Measurements from ENCODE around the gene PHYHIPL.

The PHYHIPL gene

GRCh38 chr10:59225211-59225610 lies 48.8 kb downstream of the PHYHIPL start:
- no peaks in the 10 kb centered on the region for H3K36me3 ChIP-seq (ENCODE audit: control insufficient read depth in 2 of 2, insufficient read depth in 1 of 2, low read length in 2 of 2)
- no peak overlapping the region for H3K27ac ChIP-seq (ENCODE audit: extremely low read depth, low read depth, low read length)
- H3K4me3 ChIP-seq (ENCODE audit: low read depth, low read length) = no peak overlapping the region
- no peak for TF ChIP-seq ZNF175 (tag by site-specific recombination; IDR thresholded peaks at IDR 0.05)
- no peak for TF ChIP-seq ZNF513 (tag by site-specific recombination; IDR thresholded peaks at IDR 0.05)
- no peak for TF ChIP-seq ZNF580 (tag by site-specific recombination; IDR thresholded peaks at IDR 0.05)
- TF ChIP-seq BCL6B (tag by site-specific recombination; IDR thresholded peaks at IDR 0.05) = no peak
- TF ChIP-seq PRDM4 (tag by site-specific recombination; IDR thresholded peaks at IDR 0.05) = no peak
- no peak for TF ChIP-seq ZNF830 (tag by site-specific recombination; IDR thresholded peaks at IDR 0.05; ENCODE audit: low read depth)
- TF ChIP-seq ZNF645 (tag by site-specific recombination; IDR thresholded peaks at IDR 0.05) = no peak
- TF ChIP-seq MEIS1 (CRISPR knock-in tag; IDR thresholded peaks at IDR 0.05; ENCODE audit: borderline replicate concordance) = no peak
- TF ChIP-seq ZNF423 (tag by site-specific recombination; IDR thresholded peaks at IDR 0.05) = no peak
- no peak for TF ChIP-seq ZNF155 (tag by site-specific recombination; IDR thresholded peaks at IDR 0.05)
- TF ChIP-seq ZNF549 (tag by site-specific recombination; IDR thresholded peaks at IDR 0.05) = no peak
- no peak for TF ChIP-seq ZNF10 (tag by site-specific recombination; IDR thresholded peaks at IDR 0.05)
- TF ChIP-seq GFI1B (tag by site-specific recombination; IDR thresholded peaks at IDR 0.05) = no peak
- no peak for TF ChIP-seq WT1 (tag by site-specific recombination; IDR thresholded peaks at IDR 0.05)
- no peak for TF ChIP-seq TRIM28 (IDR thresholded peaks at IDR 0.05; ENCODE audit: borderline replicate concordance, low read length)
- TF ChIP-seq ZNF677 (tag by site-specific recombination; IDR thresholded peaks at IDR 0.05) = no peak
- no peak for TF ChIP-seq AEBP2 (tag by site-specific recombination; IDR thresholded peaks at IDR 0.05; ENCODE audit: borderline replicate concordance)
- no peaks in the 10 kb centered on the region for H3K4me1 ChIP-seq (ENCODE audit: control insufficient read depth, insufficient read depth, low read length)
- ChIA-PET POLR2A (no interaction called here), CTCF (no interaction called here)
- H3K9me3 ChIP-seq (ENCODE audit: control insufficient read depth, insufficient read depth, low read depth, low read length) = no peaks in the 10 kb centered on the region

GRCh38 chr10:59227136-59227673 lies 50.8 kb downstream of the PHYHIPL start:
- ChIA-PET CTCF (interaction anchor here (0.7 kb wide), 1 partner anchor 276 kb away, joined by 3 read pairs; no protein-coding TSS in a partner anchor), POLR2A (no interaction called here)
- no peak for TF ChIP-seq INSM2 (tag by site-specific recombination; IDR thresholded peaks at IDR 0.05)
- no peak for TF ChIP-seq REST (tag by site-specific recombination; IDR thresholded peaks at IDR 0.05)
- TF ChIP-seq KLF1 (tag by site-specific recombination; IDR thresholded peaks at IDR 0.05) = no peak
- TF ChIP-seq ZNF138 (tag by site-specific recombination; IDR thresholded peaks at IDR 0.05; ENCODE audit: borderline replicate concordance) = no peak
- no peak for TF ChIP-seq YY1 (tag by site-specific recombination; IDR thresholded peaks at IDR 0.05)

More at GRCh38 chr10:59227136-59227673, 50.8 kb downstream of the PHYHIPL start:
- Histone ChIP-seq H3K4me3 (ENCODE audit: low read depth, low read length) (no peak overlapping the region), H3K36me3 (ENCODE audit: control insufficient read depth in 2 of 2, insufficient read depth in 1 of 2, low read length in 2 of 2) (no peaks in the 10 kb centered on the region), H3K9me3 (ENCODE audit: control insufficient read depth, insufficient read depth, low read depth, low read length) (no peaks in the 10 kb centered on the region), H3K4me1 (ENCODE audit: control insufficient read depth, insufficient read depth, low read length) (no peaks in the 10 kb centered on the region), H3K27ac (ENCODE audit: extremely low read depth, low read depth, low read length) (no peak overlapping the region)
